Measurements from ENCODE around the gene EFNB3. TPM values are rescaled to one million over a fixed set of nuclear protein-coding genes. Genes with fewer than 3 reads are reported as not detected.

EFNB3 gene
- total and polyA plus RNA-seq, 2 of the 13 experiments (the other 11 are each of a cell fraction or from before 2014, with no cell fraction given) = 0.07 to 0.25 TPM

DNA sequence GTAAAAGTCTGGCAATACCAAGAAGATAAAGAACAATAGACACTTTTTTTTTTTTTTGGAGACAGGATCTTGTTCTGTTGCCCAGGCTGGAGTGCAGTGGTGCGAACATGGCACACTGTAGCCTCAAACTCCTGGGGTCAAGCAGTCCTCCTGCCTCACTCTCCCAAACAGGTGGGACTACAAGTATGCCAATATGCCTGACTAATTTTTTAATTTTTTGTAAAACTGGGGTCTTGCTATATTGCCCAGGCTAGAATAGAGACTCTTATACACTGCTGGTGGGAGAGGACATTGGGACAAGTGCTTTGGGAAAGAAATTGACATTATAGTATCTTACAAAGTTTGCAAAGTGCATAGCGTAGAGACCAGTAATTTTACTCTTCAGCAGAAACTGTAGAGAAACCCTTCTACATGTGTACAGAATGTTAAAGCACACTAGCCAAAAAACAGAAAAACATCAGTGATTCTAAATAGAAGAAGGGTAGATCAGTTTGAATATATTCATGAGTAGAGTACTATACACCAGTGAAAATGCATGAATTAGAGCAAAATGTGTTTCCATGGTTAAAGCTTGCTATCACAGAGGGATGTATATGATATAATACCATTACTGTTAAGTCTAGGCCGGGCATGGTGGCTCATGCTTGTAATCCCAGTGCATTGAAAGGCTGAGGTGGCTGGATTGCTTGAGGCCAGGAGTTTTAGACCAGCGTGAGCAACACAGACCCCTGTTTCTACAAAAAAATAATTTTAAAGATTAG, 7.0 kb upstream of the EFNB3 start:
- FAIRE-seq (no peak), DNase-seq (ENCODE audit: low spot score) (no peak), ATAC-seq (no peak)
- 88% methylated on average over 4 of the region's 4 CpGs for WGBS (ENCODE audit: low lambda C conversion rate)
- Histone ChIP-seq H3K9ac (ENCODE audit: insufficient read depth, low read depth, low read length) (no peak overlapping the region), H2AFZ (ENCODE audit: low read length) (no peak overlapping the region), H3K27me3 (ENCODE audit: control insufficient read depth in 1 of 2, insufficient read depth in 2 of 2, low read length in 2 of 2) (no peaks in the 10 kb centered on the region), H3K36me3 (replicated peaks in 1 of 2; ENCODE audit: control insufficient read depth in 1 of 2, insufficient read depth in 2 of 2, low read length in 2 of 2) (peaks cover 6 to 11% of the 10 kb centered on the region in 2 experiments; a peak in 3 of 5 replicates), H3K27ac (ENCODE audit: extremely low read length, insufficient read depth, low read length) (no peak overlapping the region), H3K4me3 (replicated peaks in 1 of 3; ENCODE audit: insufficient read depth in 1 of 3, low read depth in 2 of 3, low read length in 3 of 3) (no peak overlapping the region), H3K4me1 (ENCODE audit: insufficient read depth, low read length) (no peaks in the 10 kb centered on the region), H4K20me1 (ENCODE audit: insufficient read depth, low read length) (no peaks in the 10 kb centered on the region), H3K79me2 (ENCODE audit: insufficient read depth, low read length) (no peaks in the 10 kb centered on the region), H3K9me3 (ENCODE audit: low read length) (no peaks in the 10 kb centered on the region), H3K4me2 (ENCODE audit: low read depth, low read length) (no peak overlapping the region)
- POLR2A ChIA-PET = no interaction called here
- in situ Hi-C loops (cut with HindIII; ENCODE audit: extremely low pct_ligation_motif_present, low pct_unique_long_range_greater_than_20kb) (no loop called here), intact Hi-C loops (cut with micrococcal nuclease; ENCODE audit: unreplicated experiment) (no loop called here)
- no TSS peak for BruUV-seq (replicated peaks)
- CTCF ChIA-PET (ENCODE audit: low intra/inter-chr PET ratio, low total read pairs) = no interaction called here
- TF ChIP-seq ZNF121 (CRISPR knock-in tag; IDR thresholded peaks at IDR 0.05) = 0 out of 2 replicates have a peak, but pooled peaks have one; percentile 14
- TF ChIP-seq, protein P1, sequence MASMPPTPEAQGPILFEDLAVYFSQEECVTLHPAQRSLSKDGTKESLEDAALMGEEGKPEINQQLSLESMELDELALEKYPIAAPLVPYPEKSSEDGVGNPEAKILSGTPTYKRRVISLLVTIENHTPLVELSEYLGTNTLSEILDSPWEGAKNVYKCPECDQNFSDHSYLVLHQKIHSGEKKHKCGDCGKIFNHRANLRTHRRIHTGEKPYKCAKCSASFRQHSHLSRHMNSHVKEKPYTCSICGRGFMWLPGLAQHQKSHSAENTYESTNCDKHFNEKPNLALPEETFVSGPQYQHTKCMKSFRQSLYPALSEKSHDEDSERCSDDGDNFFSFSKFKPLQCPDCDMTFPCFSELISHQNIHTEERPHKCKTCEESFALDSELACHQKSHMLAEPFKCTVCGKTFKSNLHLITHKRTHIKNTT (CRISPR knock-in tag; IDR thresholded peaks at IDR 0.05) = no peak

- intact Hi-C loops (cut with micrococcal nuclease; ENCODE audit: unreplicated experiment) = no loop called here
- Histone ChIP-seq H2AFZ (ENCODE audit: low read length) (no peak overlapping the region), H3K4me3 (replicated peaks in 1 of 3; ENCODE audit: insufficient read depth in 1 of 3, low read depth in 2 of 3, low read length in 3 of 3) (no peak overlapping the region), H3K4me1 (ENCODE audit: insufficient read depth, low read length) (peaks cover 6% of the 10 kb centered on the region; the same call in 1 of the 2 replicates), H4K20me1 (ENCODE audit: insufficient read depth, low read length) (no peaks in the 10 kb centered on the region), H3K79me2 (ENCODE audit: insufficient read depth, low read length) (no peaks in the 10 kb centered on the region), H3K27me3 (ENCODE audit: control insufficient read depth in 1 of 2, insufficient read depth in 2 of 2, low read length in 2 of 2) (peaks cover 3 to 11% of the 10 kb centered on the region in 2 experiments; a peak in 4 of 5 replicates), H3K4me2 (ENCODE audit: low read depth, low read length) (no peak overlapping the region), H3K9me3 (ENCODE audit: low read length) (no peaks in the 10 kb centered on the region), H3K9ac (ENCODE audit: insufficient read depth, low read depth, low read length) (no peak overlapping the region), H3K36me3 (replicated peaks in 1 of 2; ENCODE audit: control insufficient read depth in 1 of 2, insufficient read depth in 2 of 2, low read length in 2 of 2) (peaks cover 4 to 7% of the 10 kb centered on the region in 2 experiments; a peak in 3 of 5 replicates), H3K27ac (ENCODE audit: extremely low read length, insufficient read depth, low read length) (no peak overlapping the region)
- WGBS (ENCODE audit: low lambda C conversion rate) = 95% methylated on average over 7 of the region's 7 CpGs
- ATAC-seq (no peak), DNase-seq (ENCODE audit: low spot score) (no peak), FAIRE-seq (no peak)
- in situ Hi-C loops (cut with HindIII; ENCODE audit: extremely low pct_ligation_motif_present, low pct_unique_long_range_greater_than_20kb) = no loop called here
- POLR2A ChIA-PET = no interaction called here
- BruUV-seq (replicated peaks) = no TSS peak
- CTCF ChIA-PET (ENCODE audit: low intra/inter-chr PET ratio, low total read pairs) = no interaction called here
- TF ChIP-seq NR2F2 (IDR thresholded peaks at IDR 0.05; ENCODE audit: borderline replicate concordance, low read depth) = no peak
- TF ChIP-seq SAP130 (CRISPR knock-in tag; IDR thresholded peaks at IDR 0.05; ENCODE audit: low read depth) = no peak
- no peak for TF ChIP-seq ZNF816 (CRISPR knock-in tag; IDR thresholded peaks at IDR 0.05; ENCODE audit: borderline replicate concordance)
- TF ChIP-seq IKZF4 (CRISPR knock-in tag; IDR thresholded peaks at IDR 0.05; ENCODE audit: borderline replicate concordance, low read depth, not compliant biosample characterization) = no peak
- no peak for TF ChIP-seq ZNF264 (CRISPR knock-in tag; IDR thresholded peaks at IDR 0.05)
- no peak for TF ChIP-seq ZNF564 (CRISPR knock-in tag; IDR thresholded peaks at IDR 0.05)
- TF ChIP-seq ZNF83 (CRISPR knock-in tag; IDR thresholded peaks at IDR 0.05; ENCODE audit: borderline replicate concordance) = no peak
- TF ChIP-seq ZNF451 (CRISPR knock-in tag; IDR thresholded peaks at IDR 0.05) = no peak
- TF ChIP-seq PHB2 (IDR thresholded peaks at IDR 0.05; ENCODE audit: partially characterized antibody) = no peak
- no peak for TF ChIP-seq NFIB (CRISPR knock-in tag; IDR thresholded peaks at IDR 0.05; ENCODE audit: borderline replicate concordance)
- TF ChIP-seq, protein P2, sequence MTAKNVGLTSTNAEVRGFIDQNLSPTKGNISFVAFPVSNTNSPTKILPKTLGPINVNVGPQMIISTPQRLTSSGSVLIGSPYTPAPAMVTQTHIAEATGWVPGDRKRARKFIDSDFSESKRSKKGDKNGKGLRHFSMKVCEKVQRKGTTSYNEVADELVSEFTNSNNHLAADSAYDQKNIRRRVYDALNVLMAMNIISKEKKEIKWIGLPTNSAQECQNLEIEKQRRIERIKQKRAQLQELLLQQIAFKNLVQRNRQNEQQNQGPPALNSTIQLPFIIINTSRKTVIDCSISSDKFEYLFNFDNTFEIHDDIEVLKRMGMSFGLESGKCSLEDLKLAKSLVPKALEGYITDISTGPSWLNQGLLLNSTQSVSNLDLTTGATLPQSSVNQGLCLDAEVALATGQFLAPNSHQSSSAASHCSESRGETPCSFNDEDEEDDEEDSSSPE (CRISPR knock-in tag; IDR thresholded peaks at IDR 0.05) = no peak
Observed at GRCh38 chr17:7700510-7700909, 4.5 kb upstream of the EFNB3 start.

Data from HepG2 (cell line).